Stimulated activated CD4-positive, alpha-beta T cell treated with anti-CD3 and anti-CD28 coated beads, Interleukin-1b, Interleukin-23, amount 100 ng/mL, for 48 hours (primary cell): Measurements from ENCODE around the gene PRELID1.
A peak's percentile ranks its signal among the peaks of the same experiment; 100 is the strongest.
"Not testable (repeated sequence)": the region's sequence is repeated elsewhere in the genome, so short reads cannot be mapped to it uniquely, and the experiment has no call there.

ENCODE experiments used
- DNase-seq: peaks from one replicate; pipeline ENCODE4 v3.0.0-alpha.2; 2020

Gene PRELID1

GRCh38 chr5:177300236-177300880 lies 3.2 kb upstream of the PRELID1 start:
- DNase-seq, result peak; percentile 30

GRCh38 chr5:177300951-177301350 lies 2.6 kb upstream of the PRELID1 start:
- DNase-seq, result no peak

- DNase-seq, result no peak
These were observed 2.0 kb upstream of the PRELID1 start for GRCh38 chr5:177301503-177302165.

DNA sequence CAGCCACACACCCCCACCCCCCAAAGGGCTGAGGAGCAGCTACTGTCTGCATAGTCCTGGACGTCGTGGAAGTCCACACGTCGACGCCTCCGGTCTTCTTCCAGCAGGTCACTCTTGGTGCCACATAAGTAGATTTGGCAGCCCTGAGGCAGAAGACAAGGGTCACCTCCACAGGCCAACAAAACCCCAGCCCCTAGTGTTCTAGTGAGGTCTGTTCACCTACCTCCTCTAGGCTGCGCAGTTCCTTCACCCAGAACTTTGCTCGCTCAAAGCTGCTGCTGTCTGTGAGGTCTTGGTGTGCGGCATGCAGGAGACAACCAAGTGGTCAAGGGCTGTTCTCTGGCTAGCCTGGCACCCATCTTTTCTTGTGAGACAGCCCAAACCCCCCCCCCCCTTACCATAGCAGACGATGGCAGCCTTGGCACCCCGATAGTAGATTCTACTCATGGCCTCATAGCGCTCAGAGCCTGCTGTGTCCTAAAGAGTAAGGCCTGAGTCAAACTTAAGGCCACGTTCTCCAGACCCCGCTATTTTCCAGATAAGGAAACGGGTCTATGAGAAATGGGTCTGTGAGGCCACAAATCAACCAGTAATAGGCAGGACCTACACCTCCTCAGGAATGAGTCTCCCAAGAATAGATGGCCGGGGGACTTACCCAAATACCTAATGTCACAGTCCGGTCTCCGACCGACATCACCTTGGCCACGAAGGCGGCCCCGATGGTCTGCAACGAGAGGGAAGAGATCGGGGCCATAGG lies 1.1 kb upstream of the PRELID1 start:
- DNase-seq, result no peak

DNA sequence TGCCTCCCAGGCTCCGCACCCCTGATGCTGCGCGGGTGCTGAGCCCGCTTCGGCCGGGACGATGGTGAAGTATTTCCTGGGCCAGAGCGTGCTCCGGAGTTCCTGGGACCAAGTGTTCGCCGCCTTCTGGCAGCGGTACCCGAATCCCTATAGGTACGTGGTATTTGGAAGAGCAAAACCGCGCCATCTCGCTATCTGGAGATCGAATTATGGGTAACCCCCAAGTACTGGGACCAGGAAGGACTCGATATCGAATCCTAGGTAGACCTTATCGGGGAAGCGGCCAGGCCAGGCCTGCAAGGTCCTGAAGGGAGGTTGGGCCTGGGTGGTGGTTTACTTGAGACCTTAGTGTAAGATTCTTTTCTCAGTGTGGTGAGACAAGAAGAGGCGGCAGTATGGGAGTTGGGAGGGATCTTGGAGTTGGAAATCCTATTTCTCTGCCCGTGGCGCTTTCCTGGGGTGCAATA lies 359 bp downstream of the PRELID1 start:
- no peak for DNase-seq

- DNase-seq, result peak; percentile 32
These were observed 957 bp downstream of the PRELID1 start for GRCh38 chr5:177304392-177305119.

- not testable (repeated sequence) for DNase-seq
These were observed 2.6 kb downstream of the PRELID1 start for GRCh38 chr5:177306103-177306640.

- DNase-seq, result no peak
These were observed 3.3 kb downstream of the PRELID1 start for GRCh38 chr5:177306674-177307543.

GRCh38 chr5:177307544-177308363 lies 4.2 kb downstream of the PRELID1 start:
- DNase-seq, result no peak

DNA sequence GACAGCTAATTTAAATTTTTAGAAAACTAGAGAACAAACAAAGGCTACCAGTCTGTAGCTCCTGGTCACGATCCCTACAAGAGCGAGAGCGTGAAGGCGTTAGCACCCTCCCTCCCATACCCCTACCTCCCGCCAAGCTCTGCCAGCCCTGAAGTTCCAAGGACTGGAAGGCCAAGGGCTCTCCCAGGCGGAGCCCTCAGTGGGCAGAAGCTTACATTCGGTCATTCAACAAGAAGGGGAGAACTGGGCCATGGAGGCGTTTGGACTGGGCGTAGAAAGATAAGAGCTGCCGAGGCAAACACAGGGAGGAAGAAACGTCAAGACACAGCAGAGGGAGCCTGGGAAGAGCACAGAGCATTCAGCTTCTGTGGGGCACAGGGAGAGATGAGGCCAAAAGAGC lies 5.1 kb downstream of the PRELID1 start:
- no peak for DNase-seq

DNA sequence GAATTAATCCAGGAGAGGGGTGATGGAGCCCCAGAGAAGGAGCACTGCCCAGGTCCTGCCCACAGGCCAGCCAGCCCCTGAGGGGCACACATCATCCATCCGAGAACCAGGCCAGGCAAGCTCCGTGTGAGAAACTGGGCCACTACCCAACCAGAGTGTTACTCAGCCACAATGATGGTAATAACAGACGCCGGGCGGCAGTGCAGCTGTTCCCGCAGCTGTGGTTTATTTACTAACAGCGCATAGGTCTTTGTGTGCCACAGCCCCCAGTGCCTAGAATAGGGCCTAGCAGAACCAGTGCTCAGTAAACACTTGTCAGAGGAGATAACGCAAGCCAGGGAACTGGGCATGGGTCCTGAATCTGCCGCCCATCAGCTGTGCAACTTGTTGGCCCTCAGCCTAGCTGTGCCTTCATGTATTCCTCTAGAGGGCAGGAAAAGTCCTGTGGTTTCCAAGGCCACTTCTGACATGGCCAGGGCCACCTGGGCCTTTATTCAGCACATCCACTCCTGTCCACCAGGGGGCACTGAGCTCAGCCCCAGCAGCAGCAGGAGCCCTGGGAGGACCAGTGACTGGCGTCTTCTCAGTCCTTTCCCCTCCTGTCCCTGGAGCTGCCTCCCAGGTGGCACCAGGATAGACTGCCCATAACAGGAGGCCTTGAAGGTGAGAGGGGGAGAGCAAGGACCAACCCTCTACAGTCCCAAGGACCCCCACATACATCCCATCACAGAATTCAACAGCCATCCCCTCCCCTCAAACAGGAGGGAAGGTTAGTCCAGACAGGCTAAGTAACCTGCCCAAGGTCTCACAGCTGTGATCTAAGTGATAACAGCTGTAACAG lies 6.0 kb downstream of the PRELID1 start:
- DNase-seq, result peak; percentile 77

DNA sequence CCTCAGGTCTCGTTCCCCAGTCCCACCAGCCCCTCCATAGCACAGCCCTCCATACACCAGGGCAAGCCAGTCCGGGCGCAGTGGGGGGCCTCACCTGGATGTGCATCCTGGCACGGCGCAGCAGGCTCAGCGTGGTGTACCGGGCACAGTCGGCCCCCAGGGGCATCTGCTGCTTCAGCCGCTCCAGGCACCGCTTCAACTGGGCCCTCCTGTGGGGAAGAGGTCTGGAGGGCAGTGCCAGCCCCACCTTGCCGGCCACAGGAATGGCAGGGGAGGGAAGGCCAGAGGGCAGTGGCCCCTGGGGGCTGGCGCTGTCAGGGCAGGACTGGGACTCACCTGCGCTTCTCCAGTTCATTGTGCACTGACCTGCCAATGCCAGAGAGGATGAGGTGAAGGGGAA lies 6.7 kb downstream of the PRELID1 start:
- no peak for DNase-seq

- DNase-seq, result no peak
These were observed 7.3 kb downstream of the PRELID1 start for GRCh38 chr5:177310757-177311391.

DNA sequence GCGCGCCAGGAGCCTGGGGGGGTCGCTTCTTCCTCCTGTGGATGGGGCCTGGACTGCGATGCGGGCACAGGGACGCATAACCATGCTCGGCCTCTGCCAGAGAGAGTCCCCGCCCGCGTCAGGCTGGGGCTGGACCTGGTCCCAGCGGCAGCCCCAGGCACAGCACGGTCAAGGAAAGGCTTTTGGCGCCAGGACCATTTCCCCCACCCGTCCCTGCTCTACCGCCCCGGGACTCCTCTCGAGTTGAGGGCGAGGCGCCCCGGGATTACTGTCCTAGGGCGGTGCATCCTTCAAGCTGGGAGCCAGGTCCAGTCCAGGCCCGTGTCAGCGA lies 7.8 kb downstream of the PRELID1 start:
- no peak for DNase-seq

- peak; percentile 98 for DNase-seq
These were observed 8.4 kb downstream of the PRELID1 start, which contains the start of gene MXD3 for GRCh38 chr5:177311723-177312648. MXD3 (minus strand) TSS chr5:177311898; CDS start chr5:177311830, 68 bp downstream.

GRCh38 chr5:177312649-177313181 lies 9.1 kb downstream of the PRELID1 start:
- peak; percentile 62 for DNase-seq

GRCh38 chr5:177313561-177314259 lies 10.1 kb downstream of the PRELID1 start:
- DNase-seq, result no peak
